ENCODE results near the gene FILIP1L. TPM values are rescaled to one million over a fixed set of nuclear protein-coding genes. Genes with fewer than 3 reads are reported as not detected.

FILIP1L gene
- total and polyA plus RNA-seq, 2 of the 8 experiments (the other 6 are each of a cell fraction or from before 2014, with no cell fraction given): 0.06 to 0.09 TPM

GRCh38 chr3:99881121-99881524 is 233.2 kb downstream of the FILIP1L start:
- no peak overlapping the region for H3K23ac ChIP-seq (ENCODE audit: insufficient read length)
- no peak overlapping the region for H3K4me2 ChIP-seq (ENCODE audit: insufficient read depth in 1 of 2, low read depth in 2 of 2, low read length in 2 of 2)
- no peak overlapping the region for H3K56ac ChIP-seq (replicated peaks; ENCODE audit: insufficient read length, low read depth, low read length)
- H3K4ac ChIP-seq (replicated peaks; ENCODE audit: insufficient read length, low read depth, low read length): no peak overlapping the region
- no peak overlapping the region for H2BK120ac ChIP-seq (replicated peaks; ENCODE audit: low read depth, low read length)
- ChIA-PET POLR2A (ENCODE audit: partially characterized antibody) (no interaction called here), CTCF (ENCODE audit: partially characterized antibody) (no interaction called here)
- no peak overlapping the region for H3K4me3 ChIP-seq (ENCODE audit: extremely low read depth in 1 of 4, insufficient read depth in 2 of 4, low read depth in 3 of 4, low read length in 4 of 4)
- peaks cover 3 to 8% of the 10 kb centered on the region in 2 experiments for H4K20me1 ChIP-seq (replicated peaks in 1 of 2; ENCODE audit: control insufficient read depth in 1 of 2, insufficient read depth in 2 of 2, low read length in 2 of 2)
- no peaks in the 10 kb centered on the region for H3K79me2 ChIP-seq (ENCODE audit: control insufficient read depth in 1 of 2, insufficient read depth in 2 of 2, low read length in 2 of 2)
- H2BK15ac ChIP-seq (ENCODE audit: low read length): no peak overlapping the region
- FAIRE-seq (no peak), DNase-seq (ENCODE audit: low read depth in 1 of 2, low spot score in 2 of 2) (no peak)
- no peak overlapping the region for H3K9ac ChIP-seq (replicated peaks in 1 of 4; ENCODE audit: extremely low read depth in 1 of 4, low read depth in 3 of 4, low read length in 3 of 4)
- H3K79me1 ChIP-seq (ENCODE audit: low read depth, low read length): no peaks in the 10 kb centered on the region; the same call in 1 of the 2 replicates
- H3K23me2 ChIP-seq (ENCODE audit: low read depth, low read length): no peaks in the 10 kb centered on the region
- H3K14ac ChIP-seq (ENCODE audit: insufficient read length): no peak overlapping the region
- no peak overlapping the region for H4K8ac ChIP-seq (ENCODE audit: extremely low read depth, insufficient read depth, low read length)
- H3K9me3 ChIP-seq (ENCODE audit: insufficient read depth in 2 of 2, low read depth in 1 of 2, low read length in 1 of 2): no peaks in the 10 kb centered on the region
- WGBS, 2 experiments (ENCODE audit: extremely low coverage in 1 of 2, insufficient coverage in 1 of 2, insufficient read length in 1 of 2, insufficient replicate concordance in 2 of 2, low coverage in 1 of 2, low lambda C conversion rate in 2 of 2, missing lambda C conversion rate in 1 of 2): 97% methylated on average over 2 of the region's 2 CpGs; no CpG with 5 or more reads in 1 of the 2 experiments
- no peak overlapping the region for H4K5ac ChIP-seq (ENCODE audit: insufficient read length, low read depth, low read length)
- no peaks in the 10 kb centered on the region for H3K36me3 ChIP-seq (ENCODE audit: control insufficient read depth in 2 of 4, insufficient read depth in 4 of 4, low read length in 3 of 4)
- no peak overlapping the region for H2BK20ac ChIP-seq (ENCODE audit: low read length)
- H3K27me3 ChIP-seq (replicated peaks in 1 of 4; ENCODE audit: control insufficient read depth in 3 of 4, extremely low read depth in 1 of 4, insufficient read depth in 3 of 4, low read length in 3 of 4): peaks cover 11 to 39% (median 19%) of the 10 kb centered on the region in 4 experiments
- no peak overlapping the region for H2BK12ac ChIP-seq (ENCODE audit: low read depth, low read length)
- no peak overlapping the region for H4K91ac ChIP-seq (replicated peaks; ENCODE audit: insufficient read length, low read length)
- no peak overlapping the region for H2BK5ac ChIP-seq (ENCODE audit: low read depth, low read length)
- no peak overlapping the region for H2AFZ ChIP-seq (ENCODE audit: low read length)
- no peaks in the 10 kb centered on the region; a peak in 1 of 7 replicates for H3K4me1 ChIP-seq (replicated peaks in 1 of 4; ENCODE audit: control insufficient read depth in 3 of 4, insufficient read depth in 4 of 4, low read length in 3 of 4)
- H2AK5ac ChIP-seq (ENCODE audit: low read depth, low read length): no peak overlapping the region
- no peak overlapping the region for H3K27ac ChIP-seq (ENCODE audit: low read depth, low read length)
- no peak overlapping the region for H3K18ac ChIP-seq (ENCODE audit: extremely low read depth, low read length)
- TF ChIP-seq POU5F1 (IDR thresholded peaks at IDR 0.05; ENCODE audit: low read depth, low read length) (no peak), JUN (IDR thresholded peaks at IDR 0.05; ENCODE audit: low read depth, low read length) (no peak), CHD1 (IDR thresholded peaks at IDR 0.05; ENCODE audit: low read depth, low read length) (no peak), NANOG (IDR thresholded peaks at IDR 0.05; ENCODE audit: insufficient read depth, low read depth, low read length, poor library complexity, severe bottlenecking) (no peak), CTCF (IDR thresholded peaks at IDR 0.05; ENCODE audit: control extremely low read depth in 1 of 3, insufficient read depth in 1 of 3, low read depth in 1 of 3, low read length in 3 of 3) (no peak), MAX (IDR thresholded peaks at IDR 0.05) (no peak), POLR2A (IDR thresholded peaks at IDR 0.05; ENCODE audit: control extremely low read depth in 1 of 2, low read depth in 2 of 2, low read length in 2 of 2) (no peak), TEAD4 (IDR thresholded peaks at IDR 0.05; ENCODE audit: low read depth, low read length) (no peak), E2F6 (IDR thresholded peaks at IDR 0.05) (no peak), EGR1 (IDR thresholded peaks at IDR 0.05; ENCODE audit: borderline replicate concordance, low read depth, low read length) (no peak), BACH1 (IDR thresholded peaks at IDR 0.05; ENCODE audit: low read length) (no peak), SIRT6 (IDR thresholded peaks at IDR 0.05; ENCODE audit: low read length) (no peak)

Measured in H1 (cell line).